IMR-90 (cell line): Measurements from ENCODE around the gene TBC1D9B. TPM values are rescaled to one million over a fixed set of nuclear protein-coding genes. Genes with fewer than 3 reads are reported as not detected.

Experiments
- ATAC-seq: fragments of 200-7000 bp; cut with Tn5 transposase; 2 replicates; pipeline ENCODE4 v1.9.1; 2020; ENCODE audit warnings: low read depth, mild to moderate bottlenecking, moderate library complexity
- BruUV-seq: library from RNA; stranded (reverse); fragments of 400-500 nt; replicated peaks from 2 replicates; lab custom pipeline; 2021; lab: Mats Ljungman, UMichigan
- CTCF ChIA-PET: fragments of 300-600 bp; formaldehyde crosslinking; extraction: SDS; loops from one replicate; lab custom pipeline; 2021; ENCODE audit warnings: antibody characterized with exemption; lab: Yijun Ruan, JAX
- POLR2A ChIA-PET: fragments of 300-600 bp; sonication (Branson Sonifier 250); formaldehyde crosslinking; loops from one replicate; lab custom pipeline; 2022; ENCODE audit warnings: antibody characterized with exemption; ENCODE audit not compliant: unreplicated experiment; lab: Charles Lee
- DNase-seq: peaks from one replicate; pipeline ENCODE4 v3.0.0; 2013
- H2AFZ ChIP-seq: replicated peaks from 2 replicates; pipeline ENCODE3; 2013; ENCODE audit warnings: low read length, mild to moderate bottlenecking; ENCODE audit not compliant: poor library complexity
- H2AK5ac ChIP-seq: 2 replicates; pipeline ENCODE4 v1.6.1; 2013; ENCODE audit warnings: low read depth, low read length, inconsistent platforms
- H2AK9ac ChIP-seq: replicated peaks from 2 replicates; pipeline ENCODE3; 2013; ENCODE audit warnings: mild to moderate bottlenecking, low read depth, low read length, moderate library complexity; ENCODE audit not compliant: poor library complexity
- H2BK120ac ChIP-seq: 2 replicates; pipeline ENCODE4 v1.6.1; 2013; ENCODE audit warnings: low read depth, low read length, inconsistent platforms
- H2BK15ac ChIP-seq: 3 replicates; pipeline ENCODE4 v1.6.1; 2013; ENCODE audit warnings: low read depth, low read length, inconsistent platforms
- H2BK20ac ChIP-seq: 2 replicates; pipeline ENCODE4 v1.6.1; 2013; ENCODE audit warnings: low read depth, mild to moderate bottlenecking, inconsistent platforms, low read length, moderate library complexity
- H2BK5ac ChIP-seq: 2 replicates; pipeline ENCODE4 v1.6.1; 2013; ENCODE audit warnings: mild to moderate bottlenecking, low read depth, low read length, inconsistent platforms; ENCODE audit not compliant: poor library complexity, severe bottlenecking
- H3K14ac ChIP-seq: replicated peaks from 2 replicates; pipeline ENCODE4 v1.6.1; 2013; ENCODE audit warnings: low read depth, low read length, inconsistent platforms
- H3K18ac ChIP-seq: 2 replicates; pipeline ENCODE4 v1.6.1; 2013; ENCODE audit warnings: low read depth, low read length, control low read depth
- H3K23ac ChIP-seq: 2 replicates; pipeline ENCODE4 v1.6.1; 2013; ENCODE audit warnings: low read depth, low read length, inconsistent platforms
- H3K27ac ChIP-seq: 2 replicates; pipeline ENCODE4 v1.5.1; 2013; ENCODE audit warnings: mild to moderate bottlenecking, control low read depth, low read length; ENCODE audit not compliant: insufficient read depth
- H3K27me3 ChIP-seq: 2 replicates; pipeline ENCODE4 v1.6.1; 2013; ENCODE audit warnings: low read length; ENCODE audit not compliant: control insufficient read depth, insufficient read depth
- H3K36me3 ChIP-seq: 2 replicates; pipeline ENCODE4 v1.6.1; 2013; ENCODE audit warnings: low read length, mixed read lengths; ENCODE audit not compliant: control insufficient read depth, insufficient read depth
- H3K4ac ChIP-seq: 2 replicates; pipeline ENCODE4 v1.6.1; 2013; ENCODE audit warnings: low read depth, low read length, inconsistent platforms
- H3K4me1 ChIP-seq: 2 replicates; pipeline ENCODE4 v1.6.1; 2013; ENCODE audit warnings: low read length, mixed read lengths; ENCODE audit not compliant: control insufficient read depth, insufficient read depth
- H3K4me2 ChIP-seq: 2 replicates; pipeline ENCODE4 v1.6.1; 2013; ENCODE audit warnings: low read depth, mild to moderate bottlenecking, control low read depth, low read length, moderate library complexity
- H3K4me3 ChIP-seq: 2 replicates; pipeline ENCODE4 v1.5.1; 2013; ENCODE audit warnings: low read depth, mild to moderate bottlenecking, control low read depth, low read length, moderate library complexity; ENCODE audit not compliant: insufficient read depth
- H3K56ac ChIP-seq: 2 replicates; pipeline ENCODE4 v1.6.1; 2013; ENCODE audit warnings: low read length, inconsistent platforms; ENCODE audit not compliant: insufficient read depth; ENCODE audit errors: extremely low read depth
- H3K79me1 ChIP-seq, 2 experiments: 2 replicates each; pipeline ENCODE4 v1.6.1; 2013; ENCODE audit warnings: low read length in 2 of 2, inconsistent platforms in 1 of 2, low read depth in 1 of 2
- H3K9ac ChIP-seq: 2 replicates; pipeline ENCODE4 v1.6.1; 2013; ENCODE audit warnings: low read depth, low read length, control low read depth
- H3K9me1 ChIP-seq: 2 replicates; pipeline ENCODE4 v1.6.1; 2013; ENCODE audit warnings: low read length, inconsistent platforms; ENCODE audit not compliant: insufficient read depth
- H3K9me3 ChIP-seq: 2 replicates; pipeline ENCODE4 v1.6.1; 2013; ENCODE audit warnings: low read length; ENCODE audit not compliant: control insufficient read depth, insufficient read depth
- H4K20me1 ChIP-seq: 2 replicates; pipeline ENCODE4 v1.6.1; 2013; ENCODE audit warnings: low read length, inconsistent platforms; ENCODE audit not compliant: insufficient read depth
- H4K5ac ChIP-seq: 2 replicates; pipeline ENCODE4 v1.6.1; 2013; ENCODE audit warnings: mild to moderate bottlenecking, low read depth, low read length, control low read depth
- H4K8ac ChIP-seq, 2 experiments: 2 replicates each; pipeline ENCODE4 v1.6.1; 2013; ENCODE audit warnings: low read depth in 2 of 2, low read length in 2 of 2, control low read depth in 1 of 2, inconsistent platforms in 1 of 2
- H4K91ac ChIP-seq: 2 replicates; pipeline ENCODE4 v1.6.1; 2013; ENCODE audit warnings: low read depth, low read length, inconsistent platforms; ENCODE audit not compliant: insufficient read depth
- CTCF ChIP-seq: conservative IDR thresholded peaks from 2 replicates; pipeline ENCODE4 v1.5.1; 2012; ENCODE audit warnings: mild to moderate bottlenecking, low read depth, low read length, improper control_type of control experiment
- MAFK ChIP-seq: IDR thresholded peaks from 2 replicates; pipeline ENCODE4 v1.6.1; 2012; ENCODE audit warnings: low read depth, low read length, improper control_type of control experiment
- WGBS, 2 experiments: methylation state at CpG; one replicate each; pipeline versions ENCODE4 v1.1.5 to v1.1.7; 2013; ENCODE audit warnings: missing lambda C conversion rate in 2 of 2; ENCODE audit not compliant: insufficient read length in 1 of 2; ENCODE audit errors: extremely low coverage in 2 of 2; 5-methylcytosine and 5-hydroxymethylcytosine counted together
- dilution Hi-C: fragments of 300-500 bp; cut with HindIII; formaldehyde crosslinking; loops from one replicate; pipeline ENCODE4 v1.14.3; 2018; ENCODE audit warnings: low sequenced_read_pairs; ENCODE audit not compliant: unreplicated experiment
- in situ Hi-C: fragments of 300-500 bp; cut with MboI; formaldehyde crosslinking; loops from 3 replicates; pipeline ENCODE4 v1.14.3; 2019; ENCODE audit warnings: low sequenced_read_pairs, inconsistent platforms, mixed read lengths
- intact Hi-C: fragments of 100-400 bp; cut with micrococcal nuclease; formaldehyde crosslinking; loops from 2 replicates; pipeline ENCODE4 v1.10.0; 2022
- polyA plus RNA-seq, 3 experiments: library from polyadenylated mRNA; depleted of rRNA; stranded (reverse); fragments of >200 nt; gene quantifications; 2 replicates each; pipeline ENCODE4 v1.2.3, GENCODE V29; 2012; ENCODE audit warnings: low replicate concordance in 1 of 3
- total RNA-seq: library from RNA; depleted of rRNA; stranded (reverse); fragments of >200 nt; gene quantifications from 2 replicates; pipeline ENCODE4 v1.2.3, GENCODE V29; 2012

The TBC1D9B gene
- total and polyA plus RNA-seq, 2 of the 4 experiments (the other 2 are of a cell fraction), result 58.6 to 78.1 TPM

- ChIA-PET POLR2A (interaction anchor here (0.9 to 1.3 kb wide), 2 partner anchors 9 to 36 kb away, joined by 3 to 4 read pairs; no protein-coding TSS in a partner anchor), CTCF (interaction anchor here (0.5 kb wide), 1 partner anchor 25 kb away, joined by 3 read pairs; no protein-coding TSS in a partner anchor)
- H3K9ac ChIP-seq, result no peak overlapping the region
- TF ChIP-seq MAFK (no peak), CTCF (0 out of 2 replicates have a peak, but pooled peaks have one; percentile 12)
- no peak overlapping the region for H2BK5ac ChIP-seq
- no peak overlapping the region for H3K23ac ChIP-seq
- H3K27me3 ChIP-seq, result no peaks in the 10 kb centered on the region
- dilution Hi-C loops, result no loop called here
- no peak overlapping the region for H3K27ac ChIP-seq
- intact Hi-C loops, result no loop called here
- H2BK15ac ChIP-seq, result no peak overlapping the region
- H4K8ac ChIP-seq, result no peak overlapping the region
- no peak overlapping the region for H4K91ac ChIP-seq
- H3K9me3 ChIP-seq, result no peaks in the 10 kb centered on the region
- H2BK20ac ChIP-seq, result no peak overlapping the region
- H3K18ac ChIP-seq, result no peak overlapping the region
- no peak overlapping the region for H3K4me2 ChIP-seq
- 83% methylated on average over 3 of the region's 9 CpGs; no CpG with 5 or more reads in 1 of the 2 experiments for WGBS, 2 experiments
- H3K4me3 ChIP-seq, result no peak overlapping the region
- BruUV-seq, result no TSS peak
- no peak overlapping the region for H2AK5ac ChIP-seq
- no peak overlapping the region for H3K14ac ChIP-seq
- H3K36me3 ChIP-seq, result peaks cover 87% of the 10 kb centered on the region
- H3K79me1 ChIP-seq, result peaks cover 29 to 89% of the 10 kb centered on the region in 2 experiments
- peaks cover 13% of the 10 kb centered on the region for H3K4me1 ChIP-seq
- H2BK120ac ChIP-seq, result no peak overlapping the region
- peaks cover 21% of the 10 kb centered on the region for H3K9me1 ChIP-seq
- peak; percentile 68 for ATAC-seq
- in situ Hi-C loops, result no loop called here
- no peak overlapping the region for H4K5ac ChIP-seq
- peak overlapping the region; percentile 45 for H2AK9ac ChIP-seq
- H3K4ac ChIP-seq, result no peak overlapping the region
- H4K20me1 ChIP-seq, result peaks cover 94% of the 10 kb centered on the region
- no peak overlapping the region for H3K56ac ChIP-seq
- DNase-seq, result peak; percentile 73
- H2AFZ ChIP-seq, result no peak overlapping the region
Measured at GRCh38 chr5:179827680-179828079, 80.0 kb downstream of the TBC1D9B start.
